ENCODE data around the gene EPHA7.

EPHA7 gene

GRCh38 chr6:93419304-93420162 lies at the start of gene EPHA7:
TSS of gene EPHA7 (minus strand) at chr6:93419559. CDS start at chr6:93419341, 218 bp downstream.
- no peak for FAIRE-seq

- no peak for FAIRE-seq
Measured at GRCh38 chr6:93468291-93468690, 48.9 kb upstream of the EPHA7 start.

- FAIRE-seq = no peak
Measured at GRCh38 chr6:93454533-93454932, 35.2 kb upstream of the EPHA7 start.

DNA sequence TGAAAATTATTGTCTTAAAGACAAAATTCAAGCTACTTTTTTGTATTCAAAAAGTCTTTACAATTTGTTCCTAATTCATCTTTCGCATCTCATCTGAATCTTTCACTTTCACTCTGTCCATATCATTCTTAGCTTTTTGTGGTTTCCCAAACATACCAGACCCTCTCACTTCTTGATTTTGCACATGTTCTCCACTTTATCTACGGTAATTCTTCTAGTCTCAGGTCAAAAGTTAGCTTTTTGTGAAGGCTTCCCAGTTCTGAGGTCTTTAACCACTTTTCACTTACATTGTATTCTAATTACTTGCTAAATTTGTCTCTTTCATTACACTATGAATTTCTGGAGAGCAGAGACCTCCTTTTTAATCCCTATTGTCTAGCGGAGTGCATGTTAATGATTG lies 34.6 kb upstream of the EPHA7 start:
- FAIRE-seq = no peak

GRCh38 chr6:93447874-93448273 lies 28.5 kb upstream of the EPHA7 start:
- no peak for FAIRE-seq

GRCh38 chr6:93437491-93437890 lies 18.1 kb upstream of the EPHA7 start:
- no peak for FAIRE-seq

DNA sequence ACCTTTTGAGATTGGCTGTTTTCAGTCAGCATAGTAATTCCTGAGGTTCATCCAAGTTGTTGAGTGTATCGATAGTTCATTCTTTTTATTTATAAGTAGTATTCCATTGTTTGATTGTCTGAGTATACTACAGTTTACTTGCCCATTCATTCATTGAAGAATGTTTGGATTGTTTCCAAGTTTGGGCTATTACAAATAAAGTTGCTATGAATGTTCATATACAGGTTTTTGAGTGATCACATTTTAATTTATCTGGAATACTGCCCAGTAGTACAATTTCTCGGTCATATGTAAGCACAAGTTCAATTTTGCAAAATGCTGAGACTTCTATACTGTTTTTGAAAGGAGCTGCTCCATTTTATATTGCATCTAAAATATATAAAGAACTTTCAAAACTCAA lies 14.2 kb upstream of the EPHA7 start:
- no peak for FAIRE-seq

- no peak for FAIRE-seq
Measured at GRCh38 chr6:93424303-93425064, 5.1 kb upstream of the EPHA7 start.

DNA sequence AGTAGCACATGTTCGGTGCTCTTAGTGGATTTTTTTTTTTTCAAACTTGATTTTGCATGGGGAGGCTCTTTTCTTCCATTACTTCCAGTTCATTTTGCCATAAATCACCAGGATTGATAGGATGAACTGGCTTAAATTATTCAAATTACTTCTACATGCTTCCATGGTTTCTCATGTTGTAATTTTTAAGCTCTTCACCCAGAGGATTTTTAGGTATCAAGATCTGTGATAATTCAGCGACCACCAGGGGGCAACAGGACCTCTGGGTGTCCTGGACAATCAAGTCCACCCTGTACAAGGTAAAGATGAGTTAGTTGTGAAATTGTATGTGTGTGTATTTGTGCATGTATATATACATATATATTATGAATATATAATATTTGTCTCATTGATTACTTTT lies 4.2 kb upstream of the EPHA7 start:
- FAIRE-seq = no peak

GRCh38 chr6:93420163-93420795 lies 920 bp upstream of the EPHA7 start:
- FAIRE-seq = no peak

GRCh38 chr6:93418408-93419303 lies 703 bp downstream of the EPHA7 start:
- FAIRE-seq = no peak

- no peak for FAIRE-seq
Measured at GRCh38 chr6:93418033-93418407, 1.3 kb downstream of the EPHA7 start.

DNA sequence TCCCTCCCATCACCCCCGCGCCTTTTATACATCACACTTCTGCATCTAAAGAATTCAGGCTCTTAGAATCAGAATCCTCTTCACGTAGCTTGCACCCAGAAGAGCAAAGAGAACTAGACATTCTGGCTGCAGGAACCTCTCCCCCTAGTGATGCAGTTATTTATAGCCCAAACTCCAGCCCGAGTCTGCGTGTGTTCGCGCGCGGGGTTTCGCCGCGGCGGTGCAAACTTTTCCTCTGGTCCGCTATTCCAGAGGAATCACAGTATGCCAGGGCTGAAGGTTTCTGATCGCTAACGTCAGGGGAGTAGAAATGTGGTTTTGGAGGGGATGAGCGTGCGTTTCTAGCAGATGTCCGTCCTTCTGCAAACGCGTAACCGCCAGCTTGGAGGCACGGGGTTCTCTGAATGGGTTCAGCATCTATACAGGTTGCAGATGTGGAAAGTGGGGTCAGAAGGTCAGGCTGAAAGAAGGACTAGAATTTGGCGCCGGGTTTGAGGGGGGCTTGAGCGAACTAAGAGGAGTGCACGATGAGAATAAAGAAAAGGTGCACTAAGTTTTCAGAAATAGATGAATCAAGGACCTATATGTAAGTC lies 1.8 kb downstream of the EPHA7 start:
- no peak for FAIRE-seq

DNA sequence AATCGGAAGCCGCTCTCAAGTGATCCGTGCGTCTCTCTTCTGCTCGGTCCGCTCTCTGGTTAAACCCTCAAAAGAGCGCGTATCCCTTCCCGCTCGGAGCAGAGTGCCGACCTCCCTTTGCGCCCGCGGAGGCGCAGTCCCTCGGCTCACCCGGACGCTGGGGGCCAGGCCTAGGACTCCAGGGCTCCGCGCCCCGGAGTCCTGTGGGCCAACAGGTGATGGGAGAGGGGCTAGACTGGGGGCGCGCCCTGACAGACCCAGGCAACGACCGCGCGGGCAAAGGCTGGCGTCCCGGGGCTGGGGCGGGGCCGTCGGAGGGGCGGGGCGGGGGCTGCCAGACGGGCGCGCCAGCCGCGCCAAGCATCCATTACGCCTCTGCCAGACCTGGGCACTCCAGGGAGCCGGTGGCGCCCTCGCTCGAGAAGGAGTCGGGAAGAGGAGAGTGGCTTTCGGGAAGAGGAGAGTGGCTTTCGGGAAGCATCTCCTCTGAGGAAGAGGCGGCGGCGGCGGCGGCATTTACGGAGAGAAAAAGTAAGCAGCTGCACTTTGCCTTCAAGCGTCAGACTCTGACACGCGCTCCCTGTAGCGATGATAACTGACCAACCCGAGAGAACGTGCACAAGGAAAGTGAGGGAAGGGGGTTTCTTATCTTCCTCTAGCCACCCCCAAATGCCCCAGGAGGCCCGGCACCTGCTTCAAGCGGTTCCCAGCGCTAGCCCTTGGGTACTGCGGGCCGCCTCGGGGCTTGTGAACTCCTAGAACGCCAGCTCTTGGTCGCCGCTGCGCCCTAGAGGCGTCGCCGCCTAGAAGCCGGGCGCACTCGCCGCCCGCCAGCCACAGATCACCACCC lies 2.6 kb downstream of the EPHA7 start:
- no peak for FAIRE-seq

- no peak for FAIRE-seq
Measured at GRCh38 chr6:93413190-93413589, 6.2 kb downstream of the EPHA7 start.

- FAIRE-seq = no peak
Measured at GRCh38 chr6:93412452-93412851, 6.9 kb downstream of the EPHA7 start.

- FAIRE-seq = no peak
Measured at GRCh38 chr6:93407186-93407585, 12.2 kb downstream of the EPHA7 start.

DNA sequence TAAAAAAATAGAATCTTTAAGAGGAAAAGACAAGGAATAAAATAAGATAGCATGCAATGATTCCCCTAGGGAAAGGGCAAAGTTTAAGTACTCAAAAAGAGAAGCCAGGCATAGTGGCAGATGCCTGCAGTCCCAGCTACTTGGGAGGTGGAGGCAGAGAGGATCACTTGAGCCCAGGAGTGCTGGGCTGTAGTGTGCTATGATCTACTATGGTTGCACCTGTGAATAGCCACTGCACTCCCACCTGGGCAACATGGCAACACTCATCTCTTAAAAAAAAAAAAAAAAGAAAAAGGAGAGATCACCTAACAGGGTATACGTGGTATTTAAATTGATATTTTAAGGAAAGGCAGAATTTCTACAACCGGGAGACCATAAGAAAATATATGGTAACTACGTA lies 16.0 kb downstream of the EPHA7 start:
- no peak for FAIRE-seq

DNA sequence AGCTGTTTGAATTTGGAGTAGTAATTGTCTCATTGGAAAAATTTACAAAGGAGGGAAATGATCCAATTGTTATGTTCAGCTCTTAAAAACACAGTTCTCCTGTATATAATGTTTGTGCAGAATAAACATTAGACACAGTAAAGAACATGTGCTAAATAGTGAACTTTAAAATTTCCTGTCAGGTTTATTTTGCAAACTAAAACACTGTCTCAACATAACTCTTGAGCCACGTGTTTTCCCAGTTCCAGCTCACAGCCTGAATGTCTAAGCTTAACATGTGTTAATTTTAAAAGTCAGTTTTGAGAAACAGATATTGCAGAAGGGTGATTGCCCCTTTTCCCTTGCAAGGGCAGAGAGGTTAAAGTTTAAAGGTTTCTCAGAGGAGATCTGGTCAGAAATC lies 20.6 kb downstream of the EPHA7 start:
- no peak for FAIRE-seq

DNA sequence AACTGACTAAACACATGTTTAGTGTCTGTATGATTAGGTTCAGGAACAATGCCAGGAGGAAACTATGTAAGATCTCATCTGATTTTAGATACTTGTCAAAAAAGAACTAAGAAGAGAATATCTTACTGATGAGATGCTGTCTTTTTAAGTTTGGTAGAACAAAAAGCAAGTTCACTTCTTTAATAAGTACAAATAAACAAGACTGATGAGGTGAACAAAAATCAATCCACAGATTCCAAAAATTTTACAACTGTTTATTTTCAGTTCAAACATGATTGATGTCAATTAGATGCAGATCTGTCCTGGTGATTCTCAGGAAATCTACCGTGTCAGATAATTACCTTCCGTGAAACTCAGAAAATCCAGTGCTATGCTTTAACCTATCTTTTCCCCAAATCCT lies 24.9 kb downstream of the EPHA7 start:
- no peak for FAIRE-seq

GRCh38 chr6:93393554-93394074 lies 25.7 kb downstream of the EPHA7 start:
- no peak for FAIRE-seq

Measured in TTC549 (cell line).